HepG2 (cell line): ENCODE measurements around the gene PET100. TPM values are rescaled to one million over a fixed set of nuclear protein-coding genes. Genes with fewer than 3 reads are reported as not detected.

ENCODE experiments used
- CEBPZ ChIP-seq: IDR thresholded peaks from 2 replicates; pipeline ENCODE4 v1.6.1; 2012; ENCODE audit warnings: low read length, improper control_type of control experiment
- IRF9 ChIP-seq: sonication (generic); formaldehyde crosslinking; IDR thresholded peaks from 2 replicates; pipeline ENCODE4 v1.8.0; 2022; ENCODE audit warnings: missing genetic modification reagents, mild to moderate bottlenecking, borderline replicate concordance
- LCORL ChIP-seq, 2 experiments: fragments of 450-650 bp in 1 of 2; sonication (generic) in 1 of 2; formaldehyde crosslinking in 1 of 2; IDR thresholded peaks; 2 replicates each; pipeline versions ENCODE4 v1.5.0 to v1.6.1; 2017 to 2020; ENCODE audit warnings: antibody characterized with exemption in 1 of 2, missing genetic modification reagents in 1 of 2
- MXD1 ChIP-seq: sonication (generic); formaldehyde crosslinking; IDR thresholded peaks from 2 replicates; pipeline ENCODE4 v1.4.0; 2020; ENCODE audit warnings: mild to moderate bottlenecking, missing genetic modification reagents
- RARA ChIP-seq: IDR thresholded peaks from 2 replicates; pipeline ENCODE4 v1.6.1; 2016; ENCODE audit warnings: missing genetic modification reagents, missing compliant biosample characterization
- U2AF2 ChIP-seq: fragments of 200-400 bp; formaldehyde crosslinking; IDR thresholded peaks from 2 replicates; pipeline ENCODE4 v1.6.1; 2017; ENCODE audit warnings: low read depth, mild to moderate bottlenecking, low read length
- ZBTB37 ChIP-seq: sonication (generic); formaldehyde crosslinking; IDR thresholded peaks from 2 replicates; pipeline ENCODE4 v1.4.0; 2020; ENCODE audit warnings: mild to moderate bottlenecking, missing genetic modification reagents
- ZFYVE20 ChIP-seq: sonication (generic); formaldehyde crosslinking; IDR thresholded peaks from 2 replicates; pipeline ENCODE4 v1.8.0; 2023; ENCODE audit warnings: low read depth, mild to moderate bottlenecking, moderate library complexity, missing genetic modification reagents, borderline replicate concordance
- ZMYM4 ChIP-seq: sonication (generic); formaldehyde crosslinking; IDR thresholded peaks from 2 replicates; pipeline ENCODE4 v1.8.1; 2023; ENCODE audit warnings: mild to moderate bottlenecking, missing genetic modification reagents
- ZNF253 ChIP-seq: sonication (generic); formaldehyde crosslinking; IDR thresholded peaks from 2 replicates; pipeline ENCODE4 v1.8.0; 2022; ENCODE audit warnings: mild to moderate bottlenecking, missing genetic modification reagents, borderline replicate concordance
- ZNF280D ChIP-seq: sonication (generic); formaldehyde crosslinking; IDR thresholded peaks from 2 replicates; pipeline ENCODE4 v1.5.1; 2020; ENCODE audit warnings: mild to moderate bottlenecking, missing genetic modification reagents
- ZNF672 ChIP-seq: sonication (generic); formaldehyde crosslinking; IDR thresholded peaks from 2 replicates; pipeline ENCODE4 v1.8.1; 2022; ENCODE audit warnings: missing genetic modification reagents
- ZNF737 ChIP-seq: sonication (generic); formaldehyde crosslinking; IDR thresholded peaks from 2 replicates; pipeline ENCODE4 v1.5.0; 2020; ENCODE audit warnings: missing genetic modification reagents, mild to moderate bottlenecking, borderline replicate concordance
- ZNF850 ChIP-seq: sonication (generic); formaldehyde crosslinking; conservative IDR thresholded peaks from 2 replicates; pipeline ENCODE4 v1.9.0; 2021; ENCODE audit warnings: mild to moderate bottlenecking, missing genetic modification reagents
- ZNF879 ChIP-seq: sonication (generic); formaldehyde crosslinking; IDR thresholded peaks from 2 replicates; pipeline ENCODE4 v1.8.1; 2023; ENCODE audit warnings: missing genetic modification reagents
- polyA plus RNA-seq, 8 experiments: library from polyadenylated mRNA; depleted of rRNA in 3 of 8; stranded (reverse) in 7 of 8; unstranded in 1 of 8; fragments of >200 nt; fragmentation: Illumina TruSeq in 4 of 8; extraction: Trizol in 4 of 8; gene quantifications; 2 replicates each; pipeline versions ENCODE4 v1.2.1 to v1.2.3, GENCODE V29; 2011 to 2016; ENCODE audit warnings: low read depth in 4 of 8, missing spikeins in 1 of 8, mixed read lengths in 1 of 8; ENCODE audit not compliant: insufficient read depth in 1 of 8
- total RNA-seq, 5 experiments: library from RNA; depleted of rRNA; stranded (reverse); fragments of >200 nt; fragmentation: Illumina TruSeq; extraction: Trizol; gene quantifications; 2 replicates each; pipeline ENCODE4 v1.2.3, GENCODE V29; 2016; ENCODE audit warnings: low read depth in 1 of 5

The PET100 gene
- total and polyA plus RNA-seq, 2 of the 13 experiments (the other 11 are each of a cell fraction or from before 2014, with no cell fraction given), result 22.3 to 66.5 TPM

GRCh38 chr19:7595466-7596133 lies 34.0 kb upstream of the PET100 start, which contains the start of gene CAMSAP3 (continued):
- no peak for TF ChIP-seq CEBPZ
- no peak for TF ChIP-seq ZNF253 (CRISPR knock-in tag)
- TF ChIP-seq ZNF879 (CRISPR knock-in tag), result no peak
- TF ChIP-seq ZFYVE20, result no peak
- TF ChIP-seq LCORL (IDR thresholded peaks at IDR 0.05), result no peak
- 0 out of 2 replicates have a peak, but pooled peaks have one; percentile 22 for TF ChIP-seq LCORL (CRISPR knock-in tag; IDR thresholded peaks at IDR 0.05)
- no peak for TF ChIP-seq U2AF2
- no peak for TF ChIP-seq ZNF737
- no peak for TF ChIP-seq ZNF280D (CRISPR knock-in tag)
- no peak for TF ChIP-seq ZMYM4 (CRISPR knock-in tag)
- TF ChIP-seq ZBTB37 (CRISPR knock-in tag), result no peak
- no peak for TF ChIP-seq ZNF850 (CRISPR knock-in tag)
- TF ChIP-seq ZNF672 (CRISPR knock-in tag), result no peak
- no peak for TF ChIP-seq RARA
- TF ChIP-seq MXD1 (CRISPR knock-in tag), result no peak
- no peak for TF ChIP-seq IRF9 (CRISPR knock-in tag)
